GM18861 (cell line): Measurements from ENCODE around the gene MALAT1.
"Not testable (repeated sequence)": the region's sequence is repeated elsewhere in the genome, so short reads cannot be mapped to it uniquely, and the experiment has no call there.

Experiments
- ATAC-seq: cut with Tn5 transposase; IDR thresholded peaks from one replicate; pipeline ENCODE4 v1.9.1; 2021; ENCODE audit not compliant: unreplicated experiment

Gene MALAT1

DNA sequence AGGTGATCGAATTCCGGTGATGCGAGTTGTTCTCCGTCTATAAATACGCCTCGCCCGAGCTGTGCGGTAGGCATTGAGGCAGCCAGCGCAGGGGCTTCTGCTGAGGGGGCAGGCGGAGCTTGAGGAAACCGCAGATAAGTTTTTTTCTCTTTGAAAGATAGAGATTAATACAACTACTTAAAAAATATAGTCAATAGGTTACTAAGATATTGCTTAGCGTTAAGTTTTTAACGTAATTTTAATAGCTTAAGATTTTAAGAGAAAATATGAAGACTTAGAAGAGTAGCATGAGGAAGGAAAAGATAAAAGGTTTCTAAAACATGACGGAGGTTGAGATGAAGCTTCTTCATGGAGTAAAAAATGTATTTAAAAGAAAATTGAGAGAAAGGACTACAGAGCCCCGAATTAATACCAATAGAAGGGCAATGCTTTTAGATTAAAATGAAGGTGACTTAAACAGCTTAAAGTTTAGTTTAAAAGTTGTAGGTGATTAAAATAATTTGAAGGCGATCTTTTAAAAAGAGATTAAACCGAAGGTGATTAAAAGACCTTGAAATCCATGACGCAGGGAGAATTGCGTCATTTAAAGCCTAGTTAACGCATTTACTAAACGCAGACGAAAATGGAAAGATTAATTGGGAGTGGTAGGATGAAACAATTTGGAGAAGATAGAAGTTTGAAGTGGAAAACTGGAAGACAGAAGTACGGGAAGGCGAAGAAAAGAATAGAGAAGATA lies at the start of gene MALAT1:
Gene MALAT1, plus strand, starts transcription at position 69 of the 736 bp plus-strand sequence.
- peak; percentile 26 for ATAC-seq

DNA sequence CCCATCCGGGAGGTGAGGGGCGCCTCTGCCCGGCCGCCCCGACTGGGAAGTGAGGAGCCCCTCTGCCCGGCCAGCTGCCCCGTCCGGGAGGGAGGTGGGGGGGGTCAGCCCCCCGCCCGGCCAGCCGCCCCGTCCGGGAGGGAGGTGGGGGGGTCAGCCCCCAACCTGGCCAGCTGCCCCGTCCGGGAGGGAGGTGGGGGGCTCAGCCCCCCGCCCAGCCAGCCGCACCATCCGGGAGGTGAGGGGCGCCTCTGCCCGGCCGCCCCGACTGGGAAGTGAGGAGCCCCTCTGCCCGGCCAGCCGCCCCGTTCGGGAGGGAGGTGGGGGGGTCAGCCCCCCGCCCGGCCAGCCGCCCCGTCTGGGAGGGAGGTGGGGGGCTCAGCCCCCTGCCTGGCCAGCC lies 47.5 kb upstream of the MALAT1 start:
- not testable (repeated sequence) for ATAC-seq

DNA sequence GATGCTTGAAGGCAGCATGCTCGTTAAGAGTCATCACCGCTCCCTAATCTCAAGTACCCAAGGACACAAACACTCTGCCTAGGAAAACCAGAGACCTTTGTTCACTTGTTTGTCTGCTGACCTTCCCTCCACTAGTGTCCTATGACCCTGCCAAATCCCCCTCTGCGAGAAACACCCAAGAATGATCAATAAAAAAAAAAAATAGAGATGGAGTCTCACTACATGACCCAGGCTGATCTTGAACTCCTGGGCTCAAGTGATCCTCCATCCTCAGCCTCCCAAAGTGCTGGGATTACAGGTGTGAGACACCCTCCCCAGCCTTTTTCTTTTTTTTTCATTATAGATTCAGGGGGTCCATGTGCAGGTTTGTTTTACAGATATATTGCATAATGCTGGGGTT lies 46.6 kb upstream of the MALAT1 start:
- ATAC-seq: not testable (repeated sequence)

DNA sequence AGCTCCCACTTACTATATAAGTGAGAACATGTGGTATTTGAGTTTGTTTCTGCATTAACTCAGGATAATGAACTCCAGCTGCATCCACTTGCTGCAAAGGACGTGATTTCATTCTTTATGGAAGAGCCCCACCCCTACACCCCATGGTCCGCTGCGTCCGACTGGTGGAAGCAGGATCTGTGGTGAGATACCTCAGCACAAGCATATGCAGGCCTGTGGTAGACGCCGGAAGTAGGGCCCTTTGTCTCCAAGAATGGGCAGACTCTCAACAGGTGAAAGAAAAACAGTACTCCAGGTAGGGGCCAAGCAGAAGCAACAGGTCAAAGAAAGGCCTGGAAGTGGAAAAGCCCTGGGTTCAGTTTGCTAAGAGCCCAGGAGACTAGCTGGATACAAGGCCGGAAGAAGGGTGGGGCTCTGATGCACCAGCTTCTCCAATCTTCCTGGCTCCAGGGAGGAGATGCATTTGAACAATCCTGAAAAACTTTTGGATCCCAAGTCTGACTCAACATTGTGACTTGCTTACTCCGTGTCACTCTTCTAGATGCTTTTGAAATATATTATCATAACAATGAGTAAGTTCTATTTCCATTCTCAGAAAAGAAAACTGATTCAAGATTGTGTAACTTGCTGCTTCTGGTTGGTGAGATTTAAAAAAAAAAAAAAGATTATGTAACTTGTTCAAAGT lies 45.9 kb upstream of the MALAT1 start:
- no peak for ATAC-seq

DNA sequence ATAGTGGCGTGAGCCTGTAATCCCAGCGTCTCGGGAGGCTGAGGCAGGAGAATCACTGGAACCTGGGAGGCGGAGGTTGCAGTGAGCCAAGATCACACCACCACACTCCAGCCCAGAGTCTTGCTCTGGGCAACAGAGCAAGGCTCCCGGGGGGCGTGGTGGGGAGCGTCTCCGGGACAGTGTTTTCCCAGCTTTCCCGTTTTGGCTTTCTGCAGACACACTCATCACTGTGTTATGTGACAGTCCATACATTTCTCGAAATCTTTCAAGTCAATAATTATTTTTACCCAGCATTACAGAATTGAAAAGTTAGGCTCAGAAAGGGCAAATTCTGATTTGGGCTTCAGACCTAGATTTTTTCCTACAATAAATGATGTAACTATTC lies 44.5 kb upstream of the MALAT1 start:
- ATAC-seq: no peak

DNA sequence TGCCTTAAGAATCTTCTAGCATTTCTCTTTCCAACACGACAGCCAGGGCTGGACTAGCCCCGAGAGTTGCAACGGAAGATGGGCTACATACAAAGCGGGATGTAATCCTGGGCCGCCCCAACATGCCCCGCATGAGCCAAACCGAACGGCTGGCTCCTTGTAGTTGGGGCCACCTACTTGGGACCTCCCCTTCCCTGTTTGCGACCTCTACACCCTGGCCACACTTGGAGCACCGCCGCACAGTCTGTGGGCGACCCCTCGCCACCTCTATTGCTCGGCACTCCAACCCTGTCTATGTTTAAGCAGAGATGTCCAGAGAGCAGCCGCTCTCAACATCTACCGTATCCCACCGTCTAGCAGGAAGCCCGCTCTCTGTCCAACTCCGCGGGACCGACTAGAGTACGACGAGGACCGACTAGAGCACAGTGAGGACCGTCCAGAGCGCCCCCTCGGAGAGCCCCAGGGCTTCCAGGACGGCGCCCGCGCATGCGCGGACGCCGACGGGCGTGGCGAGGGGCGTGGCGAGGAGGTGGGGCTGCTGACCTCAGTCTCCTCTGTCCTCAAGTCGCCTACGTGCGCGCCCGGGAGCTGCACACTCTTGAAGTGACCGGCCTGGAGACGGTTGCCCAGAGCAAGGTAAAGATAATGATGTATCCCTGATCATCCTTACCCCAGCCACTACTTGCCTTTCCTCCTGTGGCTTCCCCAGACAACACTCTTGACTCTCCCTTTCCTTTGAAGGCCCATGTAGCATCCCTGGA lies 44.0 kb upstream of the MALAT1 start:
- peak; percentile 50 for ATAC-seq

DNA sequence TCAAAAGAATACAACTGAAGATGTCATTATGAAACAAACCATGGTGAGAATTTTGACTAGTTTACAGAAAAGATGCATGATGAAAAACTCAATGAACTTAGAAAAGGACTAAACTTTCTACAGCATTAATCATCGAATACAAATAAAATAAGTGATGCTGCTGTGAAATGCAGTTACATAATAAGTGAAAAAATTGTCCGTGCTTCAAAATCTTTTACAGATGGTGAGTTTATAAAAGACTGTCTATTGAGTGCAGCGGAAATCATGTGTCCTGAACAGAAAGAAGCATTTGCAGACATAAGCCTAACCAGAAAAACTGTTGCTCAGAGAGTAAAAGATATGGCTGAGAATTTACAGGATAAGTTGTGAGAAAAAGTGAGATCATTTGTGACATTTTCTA lies 42.4 kb upstream of the MALAT1 start:
- ATAC-seq: no peak

DNA sequence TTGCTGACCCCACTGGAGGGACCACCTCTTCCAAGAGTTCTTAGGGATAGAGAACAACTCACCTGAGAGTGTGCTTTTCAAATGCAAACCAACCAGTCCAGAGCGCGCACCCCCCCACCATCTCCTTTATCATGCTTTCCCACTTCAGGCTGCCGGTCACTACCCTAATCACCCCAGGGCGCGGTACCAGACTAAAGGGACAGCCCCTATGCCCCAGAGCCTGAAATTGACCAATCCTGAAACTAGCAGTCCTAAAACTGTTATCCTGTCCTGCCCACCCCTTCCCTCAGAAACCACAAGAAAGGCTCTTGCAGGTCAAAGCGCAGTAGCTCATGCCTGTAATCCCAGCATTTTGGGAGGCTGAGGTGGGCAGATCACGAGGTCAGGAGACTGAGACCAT lies 39.3 kb upstream of the MALAT1 start:
- no peak for ATAC-seq

DNA sequence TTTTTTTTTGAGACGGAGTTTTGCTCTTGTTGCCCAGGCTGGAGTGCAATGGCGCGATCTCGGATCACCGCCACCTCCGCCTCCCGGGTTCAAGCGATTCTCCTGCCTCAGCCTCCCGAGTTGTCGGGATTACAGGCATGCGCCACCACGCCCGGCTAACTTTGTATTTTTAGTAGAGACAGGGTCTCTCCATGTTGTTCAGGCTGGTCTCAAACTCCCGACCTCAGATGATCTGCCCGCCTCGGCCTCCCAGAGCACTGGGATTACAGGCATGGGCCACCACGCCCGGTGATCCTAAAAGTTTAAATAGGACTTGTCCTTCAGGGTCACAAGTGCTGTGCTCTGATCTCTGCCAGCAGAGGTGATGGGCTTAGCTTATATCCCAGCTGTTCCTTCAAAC lies 33.4 kb upstream of the MALAT1 start:
- ATAC-seq: not testable (repeated sequence)

DNA sequence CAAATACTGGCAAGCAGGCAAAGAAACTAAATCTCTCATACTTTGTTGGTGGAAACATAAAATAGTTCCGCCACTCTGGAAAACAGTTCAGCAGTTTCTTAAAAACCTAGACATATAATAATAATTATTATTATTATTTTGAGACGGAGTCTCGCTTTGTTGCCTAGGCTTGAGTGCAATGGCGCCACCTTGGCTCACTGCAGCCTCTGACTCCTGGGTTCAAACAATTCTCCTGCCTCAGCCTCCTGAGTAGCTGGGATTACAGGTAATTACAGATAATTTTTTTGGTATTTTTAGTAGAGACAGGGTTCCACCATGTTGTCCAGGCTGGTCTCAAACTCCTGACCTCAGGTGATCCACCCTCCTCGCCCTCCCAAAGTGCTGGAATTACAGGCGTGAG lies 31.5 kb upstream of the MALAT1 start:
- not testable (repeated sequence) for ATAC-seq

DNA sequence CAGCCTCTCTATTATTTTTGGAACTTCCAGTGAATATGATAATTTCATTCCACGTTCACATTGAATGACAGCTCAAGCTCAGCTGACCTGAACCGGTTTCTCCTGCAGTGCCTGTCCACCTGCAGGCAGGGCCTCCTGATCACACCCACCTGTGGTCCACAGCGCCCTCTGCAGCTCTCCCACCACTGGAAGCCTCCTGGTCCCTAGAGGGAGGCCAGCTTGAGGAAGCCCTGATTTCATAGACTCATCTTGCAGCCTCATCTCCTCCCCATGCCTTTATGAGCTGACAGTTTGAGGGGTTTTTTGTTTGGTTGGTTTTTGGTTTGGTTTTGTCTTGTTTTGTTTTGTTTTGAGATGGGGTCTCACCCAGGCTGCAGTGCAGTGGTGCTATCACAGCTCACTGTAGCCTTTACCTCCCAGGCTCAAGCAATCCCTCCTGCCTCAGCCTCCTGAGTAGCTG lies 29.9 kb upstream of the MALAT1 start:
- ATAC-seq: no peak

DNA sequence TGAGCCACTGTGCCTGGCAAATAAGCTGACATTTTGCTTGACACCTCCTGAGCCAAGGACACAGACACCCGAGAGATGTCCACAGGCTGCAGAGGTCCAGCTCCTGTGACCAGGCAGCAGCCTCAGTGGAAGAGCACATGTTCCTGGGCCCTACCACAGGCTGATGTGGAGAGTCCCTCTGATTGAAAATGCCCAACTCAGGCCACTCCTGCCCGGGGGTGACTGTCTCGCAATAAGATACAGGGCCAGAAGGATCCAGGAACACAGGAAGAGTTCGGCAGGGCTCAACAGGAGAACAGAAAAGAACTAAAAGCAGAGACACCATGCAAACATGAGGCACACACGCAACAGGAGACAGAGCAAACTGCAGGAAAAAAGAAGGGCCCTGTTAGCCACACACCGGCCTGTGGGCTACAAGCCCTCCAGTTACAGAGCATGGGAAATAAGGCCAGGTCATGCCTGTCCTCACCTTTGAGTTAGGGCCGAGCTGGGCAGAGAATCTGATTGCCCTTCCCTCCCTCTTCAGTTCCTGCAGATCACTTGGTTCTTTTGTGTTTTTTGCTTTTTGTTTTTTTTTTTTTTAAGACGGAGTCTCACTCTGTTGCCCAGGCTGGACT lies 28.3 kb upstream of the MALAT1 start:
- no peak for ATAC-seq

DNA sequence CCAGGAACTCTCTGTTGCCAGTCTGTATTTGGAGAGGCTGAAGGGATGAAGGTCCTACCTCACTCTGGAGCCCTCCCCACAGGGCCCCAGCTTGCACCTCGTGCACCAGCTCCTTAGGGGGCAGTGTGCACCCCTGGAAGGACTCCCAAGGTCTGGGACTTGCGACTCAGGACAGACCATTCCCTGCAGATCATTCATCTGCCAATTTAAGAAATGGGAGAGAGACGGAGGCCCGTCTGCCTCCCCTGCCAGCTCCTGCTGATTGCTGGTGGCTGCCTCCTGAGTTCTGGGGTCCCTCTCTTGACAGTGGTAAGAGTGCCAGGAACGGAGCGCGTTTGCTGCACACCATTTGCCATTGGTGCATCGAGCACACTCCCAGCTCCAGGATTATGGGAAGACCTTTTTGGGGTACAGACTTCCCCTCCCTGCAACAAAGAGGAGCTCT lies 27.4 kb upstream of the MALAT1 start:
- no peak for ATAC-seq

DNA sequence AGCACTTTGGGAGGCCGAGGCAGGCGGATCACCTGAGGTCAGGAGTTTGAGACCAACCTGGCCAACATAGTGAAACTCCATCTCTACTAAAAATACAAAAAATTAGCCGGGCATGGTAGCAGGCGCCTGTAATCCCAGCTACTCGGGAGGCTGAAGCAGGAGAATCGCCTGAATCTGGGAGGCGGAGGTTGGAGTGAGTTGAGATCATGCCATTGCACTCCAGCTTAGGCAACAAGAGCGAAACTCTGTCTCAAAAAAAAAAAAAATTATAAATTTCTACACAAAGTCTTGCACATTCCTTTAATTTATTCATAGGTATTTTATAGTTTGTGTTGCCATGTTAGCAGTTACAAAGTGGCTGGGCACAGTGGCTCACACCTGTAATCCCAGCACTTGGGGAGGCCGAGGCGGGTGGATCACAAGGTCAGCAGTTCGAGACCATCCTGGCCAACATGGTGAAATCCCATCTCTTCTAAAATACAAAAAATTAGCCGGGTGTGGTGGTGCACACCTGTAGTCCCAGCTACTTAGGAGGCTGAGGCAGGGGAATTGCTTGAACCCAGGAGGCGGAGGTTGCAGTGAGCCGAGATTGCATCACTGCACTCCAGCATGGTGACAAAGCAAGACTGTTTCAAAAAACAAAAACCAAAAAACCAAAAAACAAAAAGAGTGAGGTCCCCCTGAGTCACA lies 26.1 kb upstream of the MALAT1 start:
- not testable (repeated sequence) for ATAC-seq

DNA sequence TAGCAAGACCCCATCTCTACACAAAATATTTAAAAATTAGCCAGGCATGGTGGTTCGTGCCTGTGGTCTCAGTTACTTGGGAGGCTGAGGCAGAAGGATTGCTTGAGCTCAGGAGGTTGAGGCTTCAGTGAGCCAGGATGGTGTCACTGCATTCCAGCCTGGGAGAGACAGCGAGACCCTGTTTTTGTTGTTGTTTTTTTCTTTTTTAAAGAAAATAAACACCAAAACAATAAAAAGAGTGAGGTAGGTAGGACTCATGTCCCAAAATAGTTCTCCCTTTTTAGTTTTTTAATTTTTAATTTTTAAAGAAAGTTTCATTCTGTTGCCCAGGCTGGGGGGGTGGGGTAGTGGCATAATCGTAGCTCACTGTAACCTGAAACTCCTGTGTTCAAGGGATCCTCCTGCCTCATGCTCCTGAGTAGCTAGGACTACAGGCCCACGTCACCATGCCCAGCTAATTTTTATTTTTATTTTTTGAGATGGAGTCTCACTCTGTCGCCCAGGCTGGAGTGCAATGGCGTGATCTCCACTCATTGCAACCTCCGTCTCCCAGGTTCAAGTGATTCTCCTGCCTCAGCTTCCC lies 25.5 kb upstream of the MALAT1 start:
- ATAC-seq: no peak

DNA sequence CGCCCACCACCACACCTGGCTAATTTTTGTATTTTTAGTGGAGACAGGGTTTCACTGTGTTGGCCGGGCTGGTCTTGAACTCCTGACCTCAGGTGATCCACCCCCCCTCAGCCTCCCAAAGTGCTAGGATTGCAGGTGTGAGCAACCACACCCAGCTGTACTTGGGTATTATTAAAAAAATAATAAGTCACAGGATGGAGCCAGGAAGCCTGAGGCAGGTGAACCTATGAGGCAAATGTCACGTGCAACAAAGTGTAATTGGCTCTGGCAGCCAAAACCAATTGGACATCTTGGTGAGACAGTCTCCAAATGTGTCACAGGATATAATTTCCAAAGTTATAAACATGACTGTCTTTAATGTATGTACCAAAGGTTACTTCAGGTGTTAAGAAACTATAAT lies 24.0 kb upstream of the MALAT1 start:
- no peak for ATAC-seq

DNA sequence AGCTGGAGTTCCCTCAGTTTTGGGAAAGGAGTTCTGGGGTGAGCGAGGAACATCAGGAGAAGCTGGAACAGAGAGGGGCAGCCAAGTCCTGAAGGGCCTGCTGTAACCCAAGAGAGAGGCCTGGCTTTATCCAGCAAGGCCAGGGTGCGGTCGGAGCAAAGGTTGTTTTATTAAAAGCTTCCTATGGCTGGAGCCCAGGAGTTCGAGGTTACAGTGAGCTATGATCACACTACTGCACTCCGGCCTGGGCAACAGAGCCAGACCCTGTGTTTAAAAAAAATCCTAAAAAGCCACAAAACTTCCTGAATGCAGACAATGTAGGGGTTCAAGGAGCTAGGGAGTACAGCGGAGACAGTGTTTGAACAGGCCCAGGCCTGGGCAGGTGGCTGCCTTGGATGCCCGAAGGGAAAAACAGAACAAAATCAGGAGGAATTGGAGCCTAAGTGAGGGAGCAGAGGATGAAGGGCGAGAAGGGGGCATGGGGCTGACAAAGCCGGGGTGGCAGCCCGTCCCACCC lies 22.2 kb upstream of the MALAT1 start:
- ATAC-seq: no peak

DNA sequence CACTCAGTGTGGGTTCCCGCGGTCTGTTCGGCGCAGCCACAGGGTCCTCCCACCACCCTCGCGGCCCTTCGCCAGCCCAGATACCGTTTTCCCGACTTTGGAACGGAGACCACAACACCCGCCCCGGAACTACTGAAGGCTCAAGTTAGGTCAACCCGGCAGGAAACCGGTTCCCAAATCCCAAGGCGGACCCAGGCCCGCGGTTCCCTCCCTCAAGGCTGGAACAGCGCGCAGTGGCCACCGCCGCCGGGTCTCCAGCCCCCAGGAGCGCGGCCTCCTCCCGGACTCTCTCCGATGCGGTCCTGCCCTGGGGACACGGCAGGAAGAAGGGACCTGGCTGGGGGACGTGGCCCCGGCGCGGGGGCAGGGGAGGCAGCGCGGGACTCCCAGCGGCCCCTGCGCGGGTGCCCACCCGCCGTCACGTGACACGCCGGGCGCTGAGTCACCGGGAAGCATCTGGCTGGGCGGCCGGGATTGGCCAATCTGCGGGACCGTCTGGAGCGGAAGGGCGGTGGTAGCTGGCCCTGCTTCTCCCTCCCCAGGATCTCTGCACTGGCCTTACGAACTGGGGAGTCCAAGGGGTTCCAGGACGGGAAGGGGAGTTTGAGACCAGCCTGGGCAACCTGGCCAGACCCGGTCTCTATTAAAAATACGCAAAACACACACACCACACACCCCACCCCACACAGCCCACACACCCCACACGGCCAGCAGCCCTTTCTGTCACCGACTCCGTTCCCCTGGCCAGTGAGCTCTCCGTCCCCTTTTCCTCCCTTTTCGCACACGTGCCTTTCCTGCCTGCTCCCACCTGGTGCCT lies 21.5 kb upstream of the MALAT1 start:
- ATAC-seq: peak; percentile 69
